ENCODE measurements around the gene DSCAML1.

Gene DSCAML1

DNA sequence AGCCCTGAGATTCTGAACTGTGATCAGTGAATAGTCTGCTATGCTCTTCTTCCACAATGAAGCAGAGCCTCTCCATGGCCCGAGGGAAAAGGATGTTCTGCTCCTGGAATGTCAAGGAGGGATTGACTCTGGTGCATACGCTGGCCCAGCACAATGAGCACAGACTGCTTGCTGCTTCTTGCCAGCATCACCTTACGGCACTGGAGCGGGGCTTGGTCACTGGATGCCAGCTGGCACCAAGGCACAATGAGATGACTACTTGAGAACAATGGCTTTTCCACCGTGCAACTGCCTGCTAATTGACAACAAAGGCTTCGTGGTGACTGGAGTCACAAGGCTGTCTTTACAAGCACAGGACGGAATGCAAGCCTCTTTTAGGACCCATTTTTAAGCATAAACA lies 139.2 kb downstream of the DSCAML1 start:
- no peak for DNase-seq

DNA sequence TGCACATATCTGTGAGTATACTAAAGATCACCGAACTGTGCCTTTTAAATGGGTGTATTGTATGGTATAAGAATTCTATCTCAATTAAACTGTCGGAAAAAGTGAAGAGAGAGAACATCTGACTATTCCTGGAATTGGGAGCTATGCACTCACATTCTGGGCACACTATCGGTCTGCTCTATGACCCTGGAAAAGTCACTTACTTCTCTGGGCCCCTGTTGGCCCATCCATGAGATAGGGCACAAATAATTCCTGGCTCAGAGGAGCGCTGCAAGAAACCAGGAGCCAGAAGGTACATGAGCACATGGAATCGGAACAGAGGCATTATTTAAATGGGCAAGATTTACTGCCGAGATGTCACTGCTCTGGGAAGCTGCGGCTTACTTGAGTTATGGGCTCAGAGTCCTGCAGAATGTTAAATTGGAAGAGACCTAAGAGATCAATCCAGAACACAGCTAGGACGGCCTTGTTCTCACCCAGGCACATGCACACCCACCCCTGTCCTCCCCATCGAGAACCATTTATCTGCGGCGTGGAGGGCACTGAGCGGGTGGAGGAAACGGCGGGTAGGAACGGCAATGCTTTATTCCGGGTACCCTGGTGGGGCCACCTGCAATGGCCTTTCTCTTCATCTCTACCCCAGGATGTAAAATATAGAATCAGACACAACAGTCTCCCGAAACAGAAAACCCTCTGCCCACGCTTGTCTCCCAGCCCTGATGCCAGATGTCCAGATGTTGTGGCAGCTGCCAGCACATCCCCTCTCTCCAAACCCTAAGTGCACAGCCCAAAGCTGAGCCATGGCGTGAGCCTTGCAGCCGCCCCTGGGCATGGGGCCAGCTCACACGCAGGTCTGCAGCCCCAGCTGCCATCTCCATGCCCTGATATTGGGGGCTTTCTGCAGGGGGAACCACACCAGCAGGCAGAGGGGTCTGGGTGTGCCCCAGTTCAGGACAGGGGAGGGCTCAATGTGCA lies 142.4 kb downstream of the DSCAML1 start:
- no peak for DNase-seq

- no peak for DNase-seq
These were observed 144.5 kb downstream of the DSCAML1 start for GRCh38 chr11:117652521-117652920.

GRCh38 chr11:117649296-117650055 lies 147.5 kb downstream of the DSCAML1 start:
- DNase-seq = no peak

DNA sequence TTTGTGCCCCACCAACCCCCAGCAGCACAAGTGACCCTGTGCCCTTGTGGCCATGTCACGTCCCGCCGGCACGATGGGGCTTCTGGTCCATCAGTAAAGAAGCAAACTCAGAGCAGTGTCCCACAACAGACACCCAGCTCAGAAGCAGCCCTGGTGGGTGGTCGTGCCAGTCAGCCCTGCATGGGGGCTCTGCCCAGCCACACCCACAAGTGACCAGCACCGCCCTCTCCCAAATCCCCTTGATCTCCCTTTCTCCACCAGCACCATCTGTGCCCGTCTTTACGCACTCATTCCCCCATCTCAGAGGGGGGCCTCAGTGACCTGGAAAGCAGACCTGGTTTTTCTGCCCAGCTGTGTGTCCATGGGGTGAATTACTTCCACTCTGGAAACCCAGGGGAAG lies 149.1 kb downstream of the DSCAML1 start:
- DNase-seq = no peak

- DNase-seq = no peak
These were observed 149.8 kb downstream of the DSCAML1 start for GRCh38 chr11:117647207-117647606.

GRCh38 chr11:117646411-117646810 lies 150.6 kb downstream of the DSCAML1 start:
- no peak for DNase-seq

DNA sequence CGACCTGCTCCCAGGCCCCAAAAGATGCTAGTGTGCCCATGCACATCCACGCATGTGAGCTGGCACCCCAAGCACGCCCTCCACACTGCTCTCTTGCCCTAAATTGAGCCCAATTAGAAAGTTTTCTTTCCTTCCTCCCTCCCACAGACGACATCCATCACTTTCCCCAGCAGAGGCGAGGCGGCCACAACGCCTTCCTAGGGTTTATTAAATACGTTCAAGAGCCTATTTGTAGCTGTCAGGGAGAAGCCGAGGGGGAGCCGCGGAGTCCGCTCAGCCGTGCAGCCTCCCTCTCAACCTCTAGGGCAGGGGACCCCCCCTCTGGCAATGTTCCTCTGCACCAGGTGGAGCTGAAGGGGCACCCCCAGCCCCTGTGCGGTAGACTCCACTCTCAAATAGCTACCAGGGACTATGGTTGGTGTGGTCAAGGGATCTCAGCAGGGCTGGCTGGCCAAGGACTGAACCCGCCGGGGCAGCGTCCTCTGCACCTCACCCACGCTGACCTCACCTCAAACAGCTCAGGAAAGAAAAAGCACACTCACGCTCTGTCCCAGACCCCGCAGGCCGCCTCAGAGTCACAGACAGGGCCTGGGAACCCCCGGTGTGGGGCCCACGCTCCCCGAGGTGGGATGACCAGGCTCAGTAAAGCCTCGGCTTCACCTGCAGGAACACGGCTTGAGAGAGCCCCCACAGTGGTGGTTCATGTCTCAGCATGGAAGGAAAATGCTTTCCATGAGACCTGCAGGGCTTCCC lies 152.4 kb downstream of the DSCAML1 start:
- DNase-seq = no peak

- no peak for DNase-seq
These were observed 153.3 kb downstream of the DSCAML1 start for GRCh38 chr11:117643606-117644300.

- DNase-seq = no peak
These were observed 154.2 kb downstream of the DSCAML1 start for GRCh38 chr11:117642835-117643234.

DNA sequence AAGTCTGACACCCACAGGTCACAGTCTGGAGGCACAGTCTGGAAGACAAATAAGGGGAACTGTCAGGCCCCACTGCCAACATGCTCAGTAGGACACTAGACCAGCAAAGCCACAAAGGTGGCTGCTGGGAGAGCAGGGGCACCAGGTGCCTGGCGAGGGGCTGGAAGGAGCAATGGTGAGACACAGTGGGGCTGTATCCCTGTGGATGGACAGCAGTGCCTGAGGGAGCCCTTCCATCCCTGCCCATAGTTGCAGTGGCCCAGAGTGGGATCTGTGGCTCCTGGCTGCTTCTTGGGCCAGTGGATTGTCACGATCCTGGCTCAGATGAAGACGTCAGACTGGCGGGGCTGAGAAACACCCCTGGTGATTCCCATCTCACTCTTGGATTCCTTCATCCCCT lies 154.6 kb downstream of the DSCAML1 start:
- DNase-seq = no peak

DNA sequence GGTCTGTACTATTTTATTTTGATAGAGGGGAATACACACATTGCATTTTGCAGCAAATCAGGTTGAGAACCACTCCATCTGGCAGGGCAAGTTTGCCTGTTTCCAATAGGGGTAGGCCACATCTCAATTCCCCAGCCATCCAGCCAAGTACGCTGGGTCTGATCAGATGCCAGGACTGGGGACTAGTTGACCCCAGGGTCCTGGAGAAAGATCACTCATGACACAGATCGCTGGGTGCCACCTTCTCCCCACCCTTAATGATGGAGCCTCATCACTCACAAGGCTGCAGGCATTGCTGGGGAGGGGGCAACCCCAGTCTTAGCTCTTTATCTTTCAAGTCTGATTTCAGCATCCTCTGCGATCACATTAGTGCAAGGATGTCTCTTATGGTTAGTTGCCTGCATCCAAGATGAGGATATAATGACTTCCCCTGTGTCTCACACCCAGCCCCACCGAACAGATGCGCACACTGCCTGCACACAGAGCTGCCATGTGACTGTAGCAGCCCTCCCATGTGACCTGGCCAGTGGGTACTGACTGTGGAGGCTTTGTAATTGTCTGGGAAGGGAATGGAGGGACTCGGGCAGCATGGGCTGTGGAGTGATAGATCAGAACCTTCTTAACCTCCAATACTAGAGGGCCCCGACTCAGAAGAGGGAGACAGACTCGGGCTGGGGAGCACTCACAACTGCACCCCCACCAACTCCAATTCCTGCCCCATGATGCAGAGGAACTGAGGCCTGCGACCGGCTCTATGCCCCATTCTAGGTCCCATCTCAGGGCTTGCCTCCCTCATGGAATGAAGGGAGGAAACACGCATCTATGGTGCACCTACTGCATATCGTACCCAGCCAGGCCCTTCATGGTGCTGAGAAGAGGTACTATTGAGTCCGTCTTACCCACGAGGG lies 155.8 kb downstream of the DSCAML1 start:
- no peak for DNase-seq

GRCh38 chr11:117640041-117640440 lies 157.0 kb downstream of the DSCAML1 start:
- no peak for DNase-seq

DNA sequence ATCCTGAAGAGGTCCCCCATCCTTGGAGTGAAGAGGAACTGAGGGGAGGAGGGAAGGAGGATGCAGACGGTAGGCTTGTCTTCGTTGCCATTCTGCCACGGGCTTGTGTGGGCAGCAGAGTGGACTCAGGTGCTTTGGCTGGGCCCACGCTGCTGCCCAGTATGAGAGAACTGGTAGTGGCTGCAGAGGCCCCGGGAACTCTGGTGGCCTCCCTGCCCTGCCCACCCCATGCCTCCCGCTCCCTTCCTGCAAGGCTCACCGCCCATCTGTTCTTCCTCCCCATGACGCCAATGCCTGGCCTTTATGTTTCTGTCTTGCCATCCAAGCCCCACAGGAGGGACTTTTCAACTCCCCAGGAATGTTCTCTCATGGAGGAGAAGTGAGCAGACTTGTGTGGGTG lies 157.4 kb downstream of the DSCAML1 start:
- DNase-seq = no peak

GRCh38 chr11:117638911-117639543 lies 158.0 kb downstream of the DSCAML1 start:
- DNase-seq = no peak

DNA sequence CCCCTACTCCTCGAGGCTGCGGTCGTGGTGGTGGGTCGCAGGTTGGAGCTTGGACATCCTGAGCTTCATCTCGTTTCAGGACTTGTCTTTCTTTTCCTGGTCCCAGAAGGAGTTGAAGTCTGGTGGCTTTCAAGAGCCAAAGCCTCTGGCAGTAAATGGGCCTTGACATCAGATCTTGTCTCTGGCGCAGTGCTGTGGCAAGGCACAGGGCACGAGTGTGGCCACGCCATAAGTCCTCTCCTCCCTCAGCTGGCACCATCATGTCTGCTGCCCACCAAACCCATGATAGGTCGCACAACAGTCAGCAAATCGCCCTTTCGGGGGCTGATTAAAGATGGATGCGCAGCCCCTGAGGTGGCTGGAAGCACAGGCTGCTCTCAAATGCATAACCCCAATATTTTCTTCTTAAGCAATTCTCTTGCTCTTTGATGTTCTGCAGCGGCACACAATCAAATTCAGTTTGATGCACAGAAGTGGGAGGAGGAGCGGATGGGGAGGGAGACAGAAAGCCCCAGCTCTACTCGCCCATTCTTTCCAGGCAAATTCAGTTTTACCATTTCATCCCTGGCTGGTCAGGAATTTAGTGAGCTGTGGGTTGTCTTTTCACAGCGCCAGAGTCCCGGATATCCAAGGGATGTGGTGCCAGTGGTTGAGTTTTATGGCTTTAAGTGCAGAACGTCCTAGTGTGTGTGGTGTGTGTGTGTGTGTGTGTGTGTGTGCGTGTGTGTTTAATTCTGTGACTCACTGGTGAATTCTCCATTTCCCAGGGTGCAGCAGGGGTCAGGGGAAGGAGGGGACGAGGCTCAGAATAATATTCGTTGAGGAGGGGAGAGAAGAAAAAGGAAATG lies 162.0 kb downstream of the DSCAML1 start:
- no peak for DNase-seq

GRCh38 chr11:117633976-117634755 lies 162.8 kb downstream of the DSCAML1 start:
- no peak for DNase-seq

DNA sequence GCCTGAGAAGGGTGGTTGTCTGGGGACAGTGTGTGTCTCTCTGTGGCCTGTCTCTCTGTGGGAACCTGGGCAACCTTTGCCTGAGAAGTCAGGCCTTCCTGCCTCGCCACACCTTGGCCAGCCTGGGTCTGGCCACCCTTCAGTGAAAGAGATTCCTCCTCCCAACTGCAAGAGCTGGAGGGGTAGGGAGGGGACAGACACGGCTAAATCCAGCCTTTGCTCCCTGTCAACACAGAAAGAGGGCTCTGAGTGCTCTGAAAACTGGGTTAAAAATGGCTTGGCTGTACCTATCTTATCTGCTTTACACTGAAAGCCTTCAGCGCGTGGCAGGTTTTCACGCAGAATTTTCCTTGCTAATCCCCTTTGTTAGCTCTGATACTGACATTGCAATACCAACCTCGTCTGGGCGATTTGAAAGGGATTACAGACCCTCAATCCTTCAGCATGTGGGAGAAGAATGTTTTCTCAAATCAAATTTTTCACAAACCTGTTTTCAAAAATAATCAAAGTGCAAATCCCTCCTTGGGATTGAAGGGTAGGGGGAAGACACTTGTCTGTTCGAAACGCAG lies 163.7 kb downstream of the DSCAML1 start:
- DNase-seq = no peak

- no peak for DNase-seq
These were observed 164.7 kb downstream of the DSCAML1 start for GRCh38 chr11:117632306-117632705.

Data from stimulated activated CD8-positive, alpha-beta memory T cell treated with anti-CD3 and anti-CD28 coated beads, Interleukin-4, amount 100 ng/mL, for 48 hours (primary cell).